ENCODE measurements around the gene ATP6V0A4.
"Not testable (repeated sequence)": the region's sequence is repeated elsewhere in the genome, so short reads cannot be mapped to it uniquely, and the experiment has no call there.

The ATP6V0A4 gene

DNA sequence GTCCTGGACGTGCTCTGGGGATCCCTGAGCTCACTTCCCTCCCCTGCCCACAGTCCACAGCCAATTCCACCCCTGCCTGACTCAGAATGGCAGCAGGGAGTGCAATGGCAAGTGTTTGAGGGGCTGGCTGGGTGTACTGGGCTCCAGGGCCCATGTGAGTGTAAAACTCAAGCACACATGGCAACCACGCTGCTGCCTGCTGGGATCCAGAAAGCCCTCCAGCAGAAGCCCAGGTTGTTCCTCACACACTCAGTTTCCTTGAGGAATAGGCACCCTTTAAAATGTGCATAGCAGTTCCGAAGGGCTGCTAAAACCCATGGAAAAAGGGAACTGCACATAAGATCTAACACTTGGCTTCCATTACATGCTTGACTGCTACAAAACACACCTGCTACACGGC is 11.3 kb upstream of the ATP6V0A4 start:
- no peak for DNase-seq (ENCODE audit: extremely low read depth, low read depth)
- no peak for TF ChIP-seq CTCF (IDR thresholded peaks at IDR 0.05; ENCODE audit: low read depth, low read length, missing control alignments)
- no peak overlapping the region for H3K4me3 ChIP-seq (replicated peaks; ENCODE audit: low read depth, low read length)

DNA sequence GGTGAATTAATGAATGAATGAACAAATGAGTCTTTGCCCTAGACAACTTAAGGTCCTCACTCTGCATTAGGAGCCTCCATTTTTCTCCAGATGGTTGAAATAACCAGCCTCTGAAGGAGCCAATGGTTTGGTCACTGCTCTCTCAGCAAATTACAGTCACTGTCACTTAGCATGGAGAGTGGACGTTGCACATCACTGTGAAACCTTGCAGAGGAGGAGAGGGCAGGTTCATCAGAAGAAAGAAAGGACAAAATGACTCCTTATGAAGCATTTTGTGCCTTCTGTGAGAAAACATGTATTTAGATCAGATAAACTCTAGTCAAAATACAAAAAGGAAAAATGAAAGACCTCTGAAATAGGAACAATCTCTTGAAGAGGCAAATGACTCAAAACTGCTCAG is 6.6 kb upstream of the ATP6V0A4 start:
- TF ChIP-seq CTCF (IDR thresholded peaks at IDR 0.05; ENCODE audit: low read depth, low read length, missing control alignments), result no peak
- no peak overlapping the region for H3K4me3 ChIP-seq (replicated peaks; ENCODE audit: low read depth, low read length)
- DNase-seq (ENCODE audit: extremely low read depth, low read depth), result no peak

DNA sequence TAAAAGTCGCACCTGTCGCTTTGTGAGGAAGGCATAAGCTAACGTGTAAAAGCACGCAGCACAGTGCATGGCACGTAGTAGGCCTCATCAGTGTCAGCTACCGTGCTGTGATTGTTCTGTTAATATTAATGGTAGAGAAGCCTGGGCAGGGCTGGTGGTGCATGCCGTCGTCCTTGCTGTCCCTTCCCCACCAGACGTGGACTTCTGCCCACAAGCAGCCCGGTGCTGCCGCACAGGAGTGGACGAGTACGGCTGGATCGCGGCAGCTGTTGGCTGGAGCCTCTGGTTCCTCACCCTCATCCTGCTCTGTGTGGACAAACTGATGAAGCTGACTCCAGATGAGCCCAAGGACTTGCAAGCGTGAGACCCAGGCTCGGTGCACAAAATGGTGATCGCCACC is 4.7 kb upstream of the ATP6V0A4 start:
- no peak for TF ChIP-seq CTCF (IDR thresholded peaks at IDR 0.05; ENCODE audit: low read depth, low read length, missing control alignments)
- no peak for DNase-seq (ENCODE audit: extremely low read depth, low read depth)
- H3K4me3 ChIP-seq (replicated peaks; ENCODE audit: low read depth, low read length), result no peak overlapping the region

DNA sequence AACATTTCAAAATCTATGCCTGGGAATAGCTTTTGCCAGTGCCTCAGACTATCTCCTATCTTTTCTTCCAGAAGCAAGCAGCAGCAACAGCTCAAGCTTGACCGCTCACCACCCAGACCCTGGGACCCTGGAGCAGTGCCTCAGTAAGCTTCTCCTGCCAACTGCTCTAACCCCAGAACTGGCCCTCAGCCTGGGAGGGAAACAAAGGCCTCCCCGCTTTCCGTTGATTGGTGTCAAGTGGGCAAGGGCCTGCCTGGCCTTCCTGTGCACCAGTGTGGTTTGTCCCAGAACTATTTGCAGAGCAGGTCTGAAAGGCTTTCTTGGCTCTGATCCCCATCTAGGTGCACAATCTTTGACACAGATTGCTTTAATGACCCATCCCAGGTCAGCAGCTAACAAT is 3.3 kb upstream of the ATP6V0A4 start:
- DNase-seq (ENCODE audit: extremely low read depth, low read depth), result no peak
- TF ChIP-seq CTCF (IDR thresholded peaks at IDR 0.05; ENCODE audit: low read depth, low read length, missing control alignments), result no peak
- no peak overlapping the region for H3K4me3 ChIP-seq (replicated peaks; ENCODE audit: low read depth, low read length)

DNA sequence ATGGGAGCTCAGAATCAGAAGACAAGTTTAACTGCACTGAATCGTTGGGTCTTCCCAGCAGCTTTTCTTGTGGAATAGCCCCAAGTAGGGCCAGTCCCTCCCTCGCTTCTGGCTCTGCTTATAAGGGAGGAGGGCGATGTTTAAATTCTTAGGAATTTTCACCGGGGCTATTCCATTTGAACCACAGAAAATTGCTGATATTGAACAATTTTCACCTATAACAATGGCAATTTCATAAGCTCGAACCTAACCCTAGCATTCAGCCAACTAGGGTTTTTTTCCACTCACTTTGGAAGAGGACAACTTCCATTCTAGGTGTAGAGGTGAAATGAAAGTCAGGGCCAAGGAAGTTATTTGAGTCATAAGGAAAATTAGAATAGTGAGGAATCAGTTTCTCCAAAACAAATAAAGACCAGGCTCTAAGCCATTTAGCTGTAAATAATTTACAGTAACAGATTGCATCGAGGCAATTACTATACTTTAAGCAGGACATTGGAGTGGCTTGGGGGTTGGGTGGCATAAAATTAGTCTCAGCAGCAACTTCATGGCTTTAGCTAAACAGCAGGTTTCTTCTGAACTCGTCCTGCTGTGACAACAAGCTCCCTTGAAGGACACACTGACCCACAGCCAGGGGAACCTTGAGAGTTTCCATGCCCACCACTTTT is 1.5 kb upstream of the ATP6V0A4 start:
- no peak for DNase-seq (ENCODE audit: extremely low read depth, low read depth)
- H3K4me3 ChIP-seq (replicated peaks; ENCODE audit: low read depth, low read length), result no peak overlapping the region
- no peak for TF ChIP-seq CTCF (IDR thresholded peaks at IDR 0.05; ENCODE audit: low read depth, low read length, missing control alignments)

DNA sequence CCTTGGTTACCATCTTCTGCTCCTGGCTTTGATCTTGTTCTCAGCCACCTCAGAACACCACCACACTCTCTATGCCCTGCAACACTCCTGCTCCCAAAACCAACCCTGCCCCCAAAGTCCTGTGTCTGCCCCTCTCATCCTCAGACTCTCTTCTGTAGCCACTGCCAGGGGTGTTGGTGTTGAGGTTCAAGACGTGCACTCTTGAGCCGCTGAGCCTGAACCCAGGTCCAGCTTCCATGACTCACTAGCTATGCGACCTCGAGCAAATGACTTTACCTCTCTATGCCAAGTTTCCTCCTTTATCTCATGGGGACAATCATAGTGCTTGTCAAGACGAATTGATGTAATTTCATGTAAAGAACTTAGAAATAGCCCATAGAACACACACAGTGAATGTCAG is 840 bp upstream of the ATP6V0A4 start:
- no peak for TF ChIP-seq CTCF (IDR thresholded peaks at IDR 0.05; ENCODE audit: low read depth, low read length, missing control alignments)
- DNase-seq (ENCODE audit: extremely low read depth, low read depth), result no peak
- H3K4me3 ChIP-seq (replicated peaks; ENCODE audit: low read depth, low read length), result no peak overlapping the region

GRCh38 chr7:138797046-138797445 is 950 bp downstream of the ATP6V0A4 start:
- DNase-seq (ENCODE audit: extremely low read depth, low read depth); H3K4me3 ChIP-seq (replicated peaks; ENCODE audit: low read depth, low read length): not testable (repeated sequence)
